Bronchus fibroblast of lung (primary cell): ENCODE measurements around the gene PCDHGB3. TPM values are rescaled to one million over a fixed set of nuclear protein-coding genes. Genes with fewer than 3 reads are reported as not detected.

Source experiments
- total RNA-seq: library from RNA; depleted of rRNA; stranded (reverse); fragments of >200 nt; gene quantifications from 2 replicates; pipeline ENCODE4 v1.2.3, GENCODE V29; 2015

PCDHGB3 gene
- total RNA-seq, 1 donor from 2014 or later: 0.45 TPM

GRCh38 chr5:141407790-141408505 lies 37.9 kb downstream of the PCDHGB3 start, which contains the start of gene PCDHGB6:
Gene PCDHGB6, plus strand, starts transcription at chr5:141408021. Its CDS starts 182 bp downstream, at chr5:141408203.

GRCh38 chr5:141412854-141413539 lies 43.0 kb downstream of the PCDHGB3 start, which contains the start of gene PCDHGA10:
Gene PCDHGA10, plus strand, starts transcription at chr5:141412987. Its CDS starts 189 bp downstream, at chr5:141413176.

GRCh38 chr5:141417494-141418172 lies 47.6 kb downstream of the PCDHGB3 start, which contains the start of gene PCDHGB7:
Gene PCDHGB7, plus strand, starts transcription at chr5:141417677. Its CDS starts 183 bp downstream, at chr5:141417860.

GRCh38 chr5:141420855-141421488 lies 50.9 kb downstream of the PCDHGB3 start, which contains the start of gene PCDHGA11:
Gene PCDHGA11, plus strand, starts transcription at chr5:141421051. Its CDS starts 177 bp downstream, at chr5:141421228.

Other genes with a start within 250 kb of the PCDHGB3 start
- not detected in 2 replicates for gene PCDHB4, start 248.4 kb upstream of the PCDHGB3 start, total RNA-seq
- 0.84 and 0.89 TPM in 2 replicates for gene PCDHB5, start 235.0 kb upstream of the PCDHGB3 start, total RNA-seq
- not detected in 2 replicates for gene PCDHB6, start 220.2 kb upstream of the PCDHGB3 start, total RNA-seq
- gene PCDHB7, start 197.6 kb upstream of the PCDHGB3 start, total RNA-seq: 0.15 and 0.17 TPM in 2 replicates
- gene PCDHB8, start 192.5 kb upstream of the PCDHGB3 start, total RNA-seq: not detected in 2 replicates
- gene PCDHB16, start 187.9 kb upstream of the PCDHGB3 start, total RNA-seq: under 0.01 TPM in 1 of 2 replicates, not detected in the other
- gene PCDHB9, start 183.1 kb upstream of the PCDHGB3 start, total RNA-seq: not detected in 2 replicates
- gene PCDHB10, start 177.9 kb upstream of the PCDHGB3 start, total RNA-seq: under 0.01 and 0.15 TPM in 2 replicates
- gene PCDHB11, start 170.6 kb upstream of the PCDHGB3 start, total RNA-seq: under 0.01 TPM in 2 replicates
- gene PCDHB12, start 161.5 kb upstream of the PCDHGB3 start, total RNA-seq: not detected in 2 replicates
- gene PCDHB13, start 156.3 kb upstream of the PCDHGB3 start, total RNA-seq: under 0.01 TPM in 2 replicates
- under 0.01 TPM in 1 of 2 replicates, not detected in the other for gene PCDHB14, start 146.9 kb upstream of the PCDHGB3 start, total RNA-seq
- gene PCDHB15, start 124.8 kb upstream of the PCDHGB3 start, total RNA-seq: 0.15 and 0.17 TPM in 2 replicates
- gene SLC25A2, start 66.2 kb upstream of the PCDHGB3 start, total RNA-seq: not detected in 2 replicates
- gene TAF7, start 49.5 kb upstream of the PCDHGB3 start, total RNA-seq: 31.8 and 38.5 TPM in 2 replicates
- gene PCDHGA1, start 39.7 kb upstream of the PCDHGB3 start, total RNA-seq: under 0.01 and 0.15 TPM in 2 replicates
- gene PCDHGA2, start 31.5 kb upstream of the PCDHGB3 start, total RNA-seq: 0.50 and 0.59 TPM in 2 replicates
- 0.15 and 0.34 TPM in 2 replicates for gene PCDHGA3, start 26.4 kb upstream of the PCDHGB3 start, total RNA-seq
- gene PCDHGB1, start 20.1 kb upstream of the PCDHGB3 start, total RNA-seq: 0.30 and 0.34 TPM in 2 replicates
- gene PCDHGA4, start 15.2 kb upstream of the PCDHGB3 start, total RNA-seq: 1.0 and 1.3 TPM in 2 replicates
- gene PCDHGB2, start 10.2 kb upstream of the PCDHGB3 start, total RNA-seq: 0.50 and 0.59 TPM in 2 replicates
- 0.15 and 0.34 TPM in 2 replicates for gene PCDHGA5, start 6.1 kb upstream of the PCDHGB3 start, total RNA-seq
- 0.67 and 1.0 TPM in 2 replicates for gene PCDHGA6, start 3.6 kb downstream of the PCDHGB3 start, total RNA-seq
- 0.50 and 0.89 TPM in 2 replicates for gene PCDHGA7, start 12.5 kb downstream of the PCDHGB3 start, total RNA-seq
- 4.0 and 4.4 TPM in 2 replicates for gene PCDHGB4, start 17.5 kb downstream of the PCDHGB3 start, total RNA-seq
- gene PCDHGA8, start 22.4 kb downstream of the PCDHGB3 start, total RNA-seq: 0.15 and 0.67 TPM in 2 replicates
- gene PCDHGB5, start 27.7 kb downstream of the PCDHGB3 start, total RNA-seq: 10.6 and 13.8 TPM in 2 replicates
- 1.7 and 1.9 TPM in 2 replicates for gene PCDHGA9, start 32.5 kb downstream of the PCDHGB3 start, total RNA-seq
- 1.3 and 2.1 TPM in 2 replicates for gene PCDHGB6, start 37.8 kb downstream of the PCDHGB3 start, total RNA-seq
- 4.9 and 5.2 TPM in 2 replicates for gene PCDHGA10, start 42.7 kb downstream of the PCDHGB3 start, total RNA-seq
- 6.1 and 7.2 TPM in 2 replicates for gene PCDHGB7, start 47.4 kb downstream of the PCDHGB3 start, total RNA-seq
- 10.9 and 11.6 TPM in 2 replicates for gene PCDHGA11, start 50.8 kb downstream of the PCDHGB3 start, total RNA-seq
- 7.7 and 8.4 TPM in 2 replicates for gene PCDHGA12, start 60.3 kb downstream of the PCDHGB3 start, total RNA-seq
- 39.3 and 42.2 TPM in 2 replicates for gene PCDHGC3, start 105.7 kb downstream of the PCDHGB3 start, total RNA-seq
- 0.17 and 0.30 TPM in 2 replicates for gene PCDHGC4, start 114.8 kb downstream of the PCDHGB3 start, total RNA-seq
- gene PCDHGC5, start 118.8 kb downstream of the PCDHGB3 start, total RNA-seq: 0.17 and 0.30 TPM in 2 replicates
- gene DIAPH1, start 248.8 kb downstream of the PCDHGB3 start, total RNA-seq: 32.7 and 36.8 TPM in 2 replicates